OCI-LY7 (cell line): ENCODE data around the gene C2orf66. TPM values are rescaled to one million over a fixed set of nuclear protein-coding genes. Genes with fewer than 3 reads are reported as not detected.

ENCODE experiments used
- BruUV-seq: library from RNA; stranded (reverse); fragments of 400-500 nt; replicated peaks from 2 replicates; lab custom pipeline; 2021; lab: Mats Ljungman, UMichigan
- CTCF ChIA-PET: fragments of 300-600 bp; sonication (Branson Sonifier 250); formaldehyde crosslinking; loops from one replicate; lab custom pipeline; 2022; ENCODE audit warnings: antibody characterized with exemption; ENCODE audit not compliant: unreplicated experiment; lab: Charles Lee
- POLR2A ChIA-PET: fragments of 300-600 bp; sonication (Branson Sonifier 250); formaldehyde crosslinking; loops from one replicate; lab custom pipeline; 2022; ENCODE audit warnings: antibody characterized with exemption; lab: Charles Lee
- DNase-seq: peaks from one replicate; pipeline ENCODE4 v3.0.0-alpha.2; 2015; ENCODE audit warnings: low spot score
- H2AFZ ChIP-seq: fragments of 200-600 bp; sonication (generic), shearing (Covaris generic); 2 replicates; pipeline ENCODE4 v1.6.1; 2014; ENCODE audit warnings: mild to moderate bottlenecking, antibody characterized with exemption, low read length, moderate library complexity
- H3K27ac ChIP-seq: fragments of 200-600 bp; sonication (generic); 2 replicates; pipeline ENCODE4 v1.5.1; 2014; ENCODE audit warnings: mixed run types, low read depth, mild to moderate bottlenecking, moderate library complexity, low read length, inconsistent platforms; ENCODE audit not compliant: poor library complexity, severe bottlenecking
- H3K36me3 ChIP-seq: fragments of 200-600 bp; sonication (generic); 2 replicates; pipeline ENCODE4 v1.6.1; 2014; ENCODE audit warnings: mild to moderate bottlenecking, antibody characterized with exemption, low read length, moderate library complexity, mixed read lengths; ENCODE audit not compliant: insufficient read depth
- H3K4me1 ChIP-seq: fragments of 200-600 bp; sonication (generic); 2 replicates; pipeline ENCODE4 v1.5.1; 2014; ENCODE audit warnings: mild to moderate bottlenecking, low read length; ENCODE audit not compliant: insufficient read depth, poor library complexity, severe bottlenecking
- H3K4me2 ChIP-seq: fragments of 200-600 bp; sonication (generic); 2 replicates; pipeline ENCODE4 v1.6.1; 2014; ENCODE audit warnings: mild to moderate bottlenecking, low read length
- H3K4me3 ChIP-seq: fragments of 200-600 bp; sonication (generic); 2 replicates; pipeline ENCODE4 v1.5.1; 2014; ENCODE audit warnings: mild to moderate bottlenecking, low read depth, low read length; ENCODE audit not compliant: poor library complexity, severe bottlenecking
- H3K79me2 ChIP-seq: fragments of 200-600 bp; sonication (generic); 2 replicates; pipeline ENCODE4 v1.6.1; 2016; ENCODE audit warnings: low read depth, mild to moderate bottlenecking, low read length, moderate library complexity, mixed read lengths; ENCODE audit not compliant: insufficient read depth
- H3K9me2 ChIP-seq: fragments of 200-600 bp; sonication (generic); 2 replicates; pipeline ENCODE4 v1.6.1; 2016; ENCODE audit warnings: mild to moderate bottlenecking, low read length, mixed read lengths; ENCODE audit not compliant: insufficient read depth
- H3K9me3 ChIP-seq: fragments of 200-600 bp; sonication (generic); 2 replicates; pipeline ENCODE4 v1.6.1; 2014; ENCODE audit warnings: mild to moderate bottlenecking, mixed run types, low read length, mixed read lengths
- H4K20me1 ChIP-seq: fragments of 200-600 bp; sonication (generic); 2 replicates; pipeline ENCODE4 v1.6.1; 2014; ENCODE audit warnings: mild to moderate bottlenecking, antibody characterized with exemption, low read length, moderate library complexity, mixed read lengths; ENCODE audit not compliant: insufficient read depth
- EZH2phosphoT487 ChIP-seq: fragments of 200-600 bp; sonication (generic); IDR thresholded peaks from 2 replicates; pipeline ENCODE4 v1.6.1; 2018; ENCODE audit warnings: low read depth, borderline replicate concordance, mild to moderate bottlenecking, mixed run types, antibody characterized with exemption, low read length, moderate library complexity, mixed read lengths
- intact Hi-C: fragments of 100-400 bp; cut with micrococcal nuclease; formaldehyde crosslinking; loops from one replicate; pipeline ENCODE4 v1.10.0; 2022; ENCODE audit not compliant: unreplicated experiment
- total RNA-seq, 2 experiments: library from RNA; depleted of rRNA in 1 of 2; stranded (reverse); fragments of >200 nt in 1 of 2; shearing (Covaris generic) in 1 of 2; gene quantifications; 2 replicates each; pipeline ENCODE4 v1.2.3, GENCODE V29; 2014 to 2022
- TF ChIP-seq, protein P1 (sequence below): fragments of 200-600 bp; sonication (generic); conservative IDR thresholded peaks from 2 replicates; pipeline ENCODE4 v1.5.1; 2014; ENCODE audit warnings: mild to moderate bottlenecking, antibody characterized with exemption, low read length, moderate library complexity, mixed read lengths

The C2orf66 gene
- total RNA-seq, 2 experiments from 2014 or later, result not detected

DNA sequence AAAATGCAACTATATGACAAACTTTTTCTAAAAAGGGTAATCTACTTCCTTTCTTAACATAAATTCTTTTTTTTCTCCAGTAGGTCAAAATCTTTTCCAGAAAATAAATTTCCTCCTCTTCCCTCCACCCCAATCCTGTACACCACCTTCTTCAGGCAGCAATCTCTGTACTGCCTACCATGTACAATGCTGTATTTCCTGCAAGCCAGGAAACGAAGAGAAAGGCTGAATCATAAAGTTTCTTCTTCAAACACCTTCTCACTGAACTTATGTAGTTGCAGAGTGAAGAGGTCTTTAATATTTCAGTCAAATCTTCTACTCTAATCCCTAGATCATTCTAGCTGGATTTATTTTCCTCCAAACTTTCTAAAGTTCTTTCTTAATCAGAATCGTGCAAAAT, 18.2 kb upstream of the C2orf66 start:
- BruUV-seq, result no TSS peak
- ChIA-PET POLR2A (interaction anchor here (0.6 kb wide), 1 partner anchor 1395 kb away, joined by 3 read pairs; no protein-coding TSS in a partner anchor), CTCF (no interaction called here)
- Histone ChIP-seq H2AFZ (no peak overlapping the region), H4K20me1 (no peaks in the 10 kb centered on the region), H3K9me2 (no peaks in the 10 kb centered on the region), H3K4me3 (no peak overlapping the region), H3K9me3 (no peaks in the 10 kb centered on the region), H3K4me2 (no peak overlapping the region), H3K79me2 (no peaks in the 10 kb centered on the region), H3K27ac (no peak overlapping the region), H3K4me1 (no peaks in the 10 kb centered on the region), H3K36me3 (no peaks in the 10 kb centered on the region)
- intact Hi-C loops, result no loop called here
- TF ChIP-seq, protein P1, sequence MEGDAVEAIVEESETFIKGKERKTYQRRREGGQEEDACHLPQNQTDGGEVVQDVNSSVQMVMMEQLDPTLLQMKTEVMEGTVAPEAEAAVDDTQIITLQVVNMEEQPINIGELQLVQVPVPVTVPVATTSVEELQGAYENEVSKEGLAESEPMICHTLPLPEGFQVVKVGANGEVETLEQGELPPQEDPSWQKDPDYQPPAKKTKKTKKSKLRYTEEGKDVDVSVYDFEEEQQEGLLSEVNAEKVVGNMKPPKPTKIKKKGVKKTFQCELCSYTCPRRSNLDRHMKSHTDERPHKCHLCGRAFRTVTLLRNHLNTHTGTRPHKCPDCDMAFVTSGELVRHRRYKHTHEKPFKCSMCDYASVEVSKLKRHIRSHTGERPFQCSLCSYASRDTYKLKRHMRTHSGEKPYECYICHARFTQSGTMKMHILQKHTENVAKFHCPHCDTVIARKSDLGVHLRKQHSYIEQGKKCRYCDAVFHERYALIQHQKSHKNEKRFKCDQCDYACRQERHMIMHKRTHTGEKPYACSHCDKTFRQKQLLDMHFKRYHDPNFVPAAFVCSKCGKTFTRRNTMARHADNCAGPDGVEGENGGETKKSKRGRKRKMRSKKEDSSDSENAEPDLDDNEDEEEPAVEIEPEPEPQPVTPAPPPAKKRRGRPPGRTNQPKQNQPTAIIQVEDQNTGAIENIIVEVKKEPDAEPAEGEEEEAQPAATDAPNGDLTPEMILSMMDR, result no peak
- TF ChIP-seq EZH2phosphoT487, result no peak
- DNase-seq, result no peak

DNA sequence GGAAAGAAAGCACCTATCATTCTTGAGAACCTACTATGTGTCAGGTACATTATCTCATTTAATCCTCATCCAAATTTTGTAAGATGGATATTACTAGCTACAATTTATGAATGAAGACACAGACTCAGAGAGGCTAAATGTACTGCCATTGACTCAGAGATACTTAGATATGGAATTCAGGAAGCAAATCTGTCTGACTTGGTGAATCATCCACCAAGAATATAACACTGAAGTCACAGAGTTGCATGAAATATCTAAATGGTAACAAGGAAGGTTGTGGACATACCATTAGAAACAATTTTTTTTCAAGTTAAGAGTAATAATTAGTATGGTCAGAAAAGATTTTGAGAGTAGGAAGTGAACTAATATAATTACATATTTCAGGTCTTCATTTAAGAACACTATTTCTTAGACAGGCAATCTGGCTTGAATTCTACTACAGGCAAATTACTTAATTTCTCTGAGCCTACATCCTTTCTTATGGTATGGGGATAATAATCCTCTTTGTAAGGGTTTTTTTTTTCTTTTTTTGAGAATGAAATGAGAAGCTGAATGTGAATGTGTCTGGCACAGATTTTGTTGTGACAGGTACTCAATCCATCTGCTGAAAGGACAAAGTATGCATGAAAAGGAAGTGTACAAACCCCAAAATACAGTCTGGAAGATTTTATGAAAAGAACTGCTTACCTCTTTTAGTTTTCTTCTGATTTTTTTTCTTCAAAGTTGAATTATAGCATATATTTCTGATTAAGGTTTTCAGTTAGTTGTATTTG, 14.8 kb upstream of the C2orf66 start:
- POLR2A ChIA-PET, result interaction anchor here (0.6 to 0.7 kb wide), 2 partner anchors 124 to 321 kb away, joined by 3 to 4 read pairs; no protein-coding TSS in a partner anchor
- no TSS peak for BruUV-seq

More for the DNA sequence above, 14.8 kb upstream of the C2orf66 start:
- Histone ChIP-seq H3K9me3 (no peaks in the 10 kb centered on the region), H3K27ac (no peak overlapping the region), H3K79me2 (no peaks in the 10 kb centered on the region), H3K9me2 (no peaks in the 10 kb centered on the region), H4K20me1 (no peaks in the 10 kb centered on the region), H2AFZ (no peak overlapping the region), H3K36me3 (no peaks in the 10 kb centered on the region), H3K4me1 (no peaks in the 10 kb centered on the region), H3K4me3 (no peak overlapping the region), H3K4me2 (no peak overlapping the region)
- intact Hi-C loops, result loop anchor here (2.0 kb wide), 1 partner anchor 13 kb away; no protein-coding TSS in a partner anchor
- no peak for DNase-seq
- CTCF ChIA-PET, result no interaction called here
- TF ChIP-seq, protein P1, result no peak
- no peak for TF ChIP-seq EZH2phosphoT487
